ENCODE results near the gene GABRE. TPM values are rescaled to one million over a fixed set of nuclear protein-coding genes. Genes with fewer than 3 reads are reported as not detected.

GABRE gene
- total RNA-seq, 1 experiment from 2014 or later = 19.3 TPM

GRCh38 chrX:151904989-151905388 is 69.5 kb downstream of the GABRE start:
- TF ChIP-seq, protein P1, sequence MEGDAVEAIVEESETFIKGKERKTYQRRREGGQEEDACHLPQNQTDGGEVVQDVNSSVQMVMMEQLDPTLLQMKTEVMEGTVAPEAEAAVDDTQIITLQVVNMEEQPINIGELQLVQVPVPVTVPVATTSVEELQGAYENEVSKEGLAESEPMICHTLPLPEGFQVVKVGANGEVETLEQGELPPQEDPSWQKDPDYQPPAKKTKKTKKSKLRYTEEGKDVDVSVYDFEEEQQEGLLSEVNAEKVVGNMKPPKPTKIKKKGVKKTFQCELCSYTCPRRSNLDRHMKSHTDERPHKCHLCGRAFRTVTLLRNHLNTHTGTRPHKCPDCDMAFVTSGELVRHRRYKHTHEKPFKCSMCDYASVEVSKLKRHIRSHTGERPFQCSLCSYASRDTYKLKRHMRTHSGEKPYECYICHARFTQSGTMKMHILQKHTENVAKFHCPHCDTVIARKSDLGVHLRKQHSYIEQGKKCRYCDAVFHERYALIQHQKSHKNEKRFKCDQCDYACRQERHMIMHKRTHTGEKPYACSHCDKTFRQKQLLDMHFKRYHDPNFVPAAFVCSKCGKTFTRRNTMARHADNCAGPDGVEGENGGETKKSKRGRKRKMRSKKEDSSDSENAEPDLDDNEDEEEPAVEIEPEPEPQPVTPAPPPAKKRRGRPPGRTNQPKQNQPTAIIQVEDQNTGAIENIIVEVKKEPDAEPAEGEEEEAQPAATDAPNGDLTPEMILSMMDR (IDR thresholded peaks at IDR 0.05; ENCODE audit: unreplicated experiment) = no peak
- no peak overlapping the region for H3K4me3 Mint-ChIP-seq (ENCODE audit: unreplicated experiment)
- H3K4me1 Mint-ChIP-seq (ENCODE audit: insufficient read depth, unreplicated experiment) = peaks cover 6% of the 10 kb centered on the region
- H3K36me3 Mint-ChIP-seq (ENCODE audit: insufficient read depth, unreplicated experiment) = no peaks in the 10 kb centered on the region
- ChIA-PET CTCF (no interaction called here), POLR2A (no interaction called here)
- no TSS peak for BruUV-seq (replicated peaks)
- intact Hi-C loops (cut with micrococcal nuclease) = no loop called here
- no peak overlapping the region for H3K27ac Mint-ChIP-seq (ENCODE audit: low read depth, unreplicated experiment)
- H3K9me3 Mint-ChIP-seq (ENCODE audit: unreplicated experiment) = no peaks in the 10 kb centered on the region
- no peak for DNase-seq (ENCODE audit: unreplicated experiment)
- no peaks in the 10 kb centered on the region for H3K27me3 Mint-ChIP-seq (ENCODE audit: insufficient read depth, unreplicated experiment)

Small RNA genes lying within 50 kb of the gene (microRNA-seq; reads per million reads assigned to microRNA genes)
- gene MIR224 = 3,776 reads per million, percentile 92 among the genes with 10 or more reads in this experiment
- 1,477 reads per million, percentile 89 among the genes with 10 or more reads in this experiment for gene MIR452

Other genes starting within 250 kb of the GABRE start
- not detected in 2 replicates for gene CNGA2, start 239.9 kb downstream of the GABRE start, total RNA-seq (2022)
- gene MAGEA4, start 61.8 kb downstream of the GABRE start, total RNA-seq (2022) = not detected in 2 replicates
- gene MAGEA10, start 163.9 kb upstream of the GABRE start, total RNA-seq (2022) = not detected in 2 replicates

All from MCF 10A (cell line).